GM12878 (cell line): ENCODE measurements around the gene CD163L1. TPM values are rescaled to one million over a fixed set of nuclear protein-coding genes. Genes with fewer than 3 reads are reported as not detected.

Experiments
- ATAC-seq: fragments of 200-7000 bp; cut with Tn5 transposase; 3 replicates; pipeline ENCODE4 v1.9.1; 2020; ENCODE audit warnings: mild to moderate bottlenecking, moderate library complexity
- BruUV-seq: library from RNA; stranded (reverse); fragments of 400-500 nt; replicated peaks from 2 replicates; lab custom pipeline; 2021; lab: Mats Ljungman, UMichigan
- CTCF ChIA-PET: fragments of 300-600 bp; sonication (Branson Sonifier 250); formaldehyde crosslinking; extraction: SDS; loops from one replicate; lab custom pipeline; 2021; ENCODE audit warnings: inconsistent platforms; lab: Yijun Ruan, JAX
- POLR2A ChIA-PET: fragments of 350-600 bp; formaldehyde crosslinking; extraction: SDS; loops from one replicate; lab custom pipeline; 2021; ENCODE audit warnings: inconsistent platforms; lab: Charles Lee
- RAD21 ChIA-PET: fragments of 300-600 bp; sonication (Branson Sonifier 250); formaldehyde crosslinking; loops from one replicate; lab custom pipeline; 2023; ENCODE audit warnings: antibody characterized with exemption; ENCODE audit not compliant: unreplicated experiment; lab: Charles Lee
- SMC1A ChIA-PET: fragments of 300-600 bp; sonication (Branson Sonifier 250); formaldehyde crosslinking; loops from one replicate; lab custom pipeline; 2023; ENCODE audit not compliant: unreplicated experiment, uncharacterized antibody; lab: Charles Lee
- DNase-seq: peaks from one replicate; pipeline ENCODE4 v3.0.0-alpha.2; 2011; ENCODE audit warnings: low read depth, low spot score
- FAIRE-seq: peaks from 3 replicates; lab custom pipeline; 2011; peaks lifted over from hg19 to GRCh38; lab: Jason Lieb, UNC
- H2AFZ ChIP-seq: 2 replicates; pipeline ENCODE4 v1.6.0; 2011; ENCODE audit warnings: low read depth, low read length, control low read depth; ENCODE audit not compliant: control insufficient read depth
- H3K27ac ChIP-seq: 2 replicates; pipeline ENCODE4 v1.5.1; 2011; ENCODE audit warnings: control low read depth; ENCODE audit not compliant: control insufficient read depth, insufficient read depth
- H3K27me3 ChIP-seq, 2 experiments: replicated peaks in 1 of 2; 2 replicates each; pipeline versions ENCODE4 v1.6.0 to v1.6.1; 2011; ENCODE audit warnings: low read length in 1 of 2; ENCODE audit not compliant: control insufficient read depth in 2 of 2, insufficient read depth in 2 of 2
- H3K36me3 ChIP-seq, 2 experiments: 2 replicates each; pipeline ENCODE4 v1.5.1; 2011; ENCODE audit warnings: low read length in 1 of 2; ENCODE audit not compliant: control insufficient read depth in 2 of 2, insufficient read depth in 2 of 2
- H3K4me1 ChIP-seq: 2 replicates; pipeline ENCODE4 v1.6.1; 2011; ENCODE audit warnings: mild to moderate bottlenecking, low read length, moderate library complexity, mixed read lengths; ENCODE audit not compliant: control insufficient read depth, insufficient read depth
- H3K4me2 ChIP-seq: 2 replicates; pipeline ENCODE4 v1.6.0; 2011; ENCODE audit warnings: control low read depth; ENCODE audit not compliant: control insufficient read depth, insufficient read depth
- H3K4me3 ChIP-seq: fragments of 200-600 bp; sonication (generic); 2 replicates; pipeline ENCODE4 v1.5.1; 2016
- H3K79me2 ChIP-seq: 2 replicates; pipeline ENCODE4 v1.6.0; 2011; ENCODE audit warnings: low read length; ENCODE audit not compliant: control insufficient read depth, insufficient read depth
- H3K9ac ChIP-seq: 2 replicates; pipeline ENCODE4 v1.8.0; 2011; ENCODE audit warnings: low read length, control low read depth, mixed read lengths; ENCODE audit not compliant: control insufficient read depth, insufficient read depth
- H3K9me3 ChIP-seq: replicated peaks from 3 replicates; pipeline ENCODE4 v1.5.1; 2011; ENCODE audit warnings: mild to moderate bottlenecking, low read length; ENCODE audit not compliant: control insufficient read depth, insufficient read depth
- H4K20me1 ChIP-seq: 2 replicates; pipeline ENCODE4 v1.6.0; 2011; ENCODE audit not compliant: control insufficient read depth, insufficient read depth
- CHD4 ChIP-seq: fragments of 200-600 bp; sonication (generic); IDR thresholded peaks from 2 replicates; pipeline ENCODE4 v1.6.1; 2016; ENCODE audit warnings: mild to moderate bottlenecking
- EP300 ChIP-seq, 2 experiments: fragments of 150-350 bp in 1 of 2; IDR thresholded peaks; 2 replicates each; pipeline ENCODE4 v1.6.1; 2011 to 2012; ENCODE audit warnings: low read depth in 2 of 2, low read length in 2 of 2, borderline replicate concordance in 1 of 2, improper control_type of control experiment in 1 of 2, inconsistent platforms in 1 of 2; ENCODE audit not compliant: control insufficient read depth in 1 of 2
- FOXK2 ChIP-seq: fragments of 450-650 bp; IDR thresholded peaks from 2 replicates; pipeline ENCODE4 v1.6.1; 2017; ENCODE audit warnings: mild to moderate bottlenecking, moderate library complexity
- HDAC2 ChIP-seq: fragments of 200-600 bp; sonication (generic); IDR thresholded peaks from 2 replicates; pipeline ENCODE4 v1.6.1; 2017
- MTA2 ChIP-seq: fragments of 450-650 bp; IDR thresholded peaks from 2 replicates; pipeline ENCODE4 v1.6.1; 2016; ENCODE audit warnings: low read depth, mild to moderate bottlenecking, moderate library complexity
- NR2C2 ChIP-seq: IDR thresholded peaks from 2 replicates; pipeline ENCODE4 v1.6.1; 2011; ENCODE audit warnings: borderline replicate concordance, low read depth; ENCODE audit not compliant: control insufficient read depth, insufficient read length
- POLR2A ChIP-seq: IDR thresholded peaks from 2 replicates; pipeline ENCODE4 v1.6.1; 2011; ENCODE audit warnings: low read depth, mild to moderate bottlenecking, low read length
- RELA ChIP-seq: fragments of 450-650 bp; IDR thresholded peaks from 2 replicates; pipeline ENCODE4 v1.8.0; 2014; ENCODE audit warnings: borderline replicate concordance; ENCODE audit not compliant: partially characterized antibody
- SIX5 ChIP-seq: IDR thresholded peaks from 2 replicates; pipeline ENCODE4 v1.6.1; 2011; ENCODE audit warnings: mild to moderate bottlenecking, low read depth, low read length, moderate library complexity; ENCODE audit not compliant: severe bottlenecking
- WGBS: methylation state at CpG from one replicate; pipeline ENCODE4 v1.1.6; 2016; ENCODE audit warnings: low lambda C conversion rate; ENCODE audit not compliant: insufficient replicate concordance, insufficient coverage; ENCODE audit errors: missing lambda C conversion rate; 5-methylcytosine and 5-hydroxymethylcytosine counted together
- in situ Hi-C: fragments of 300-500 bp; cut with MboI; formaldehyde crosslinking; loops from 9 replicates; pipeline ENCODE4 v1.14.3; 2018; ENCODE audit warnings: mixed read lengths
- intact Hi-C: fragments of 100-400 bp; cut with micrococcal nuclease; formaldehyde crosslinking; loops from one replicate; pipeline ENCODE4 v1.14.2; 2022; ENCODE audit not compliant: unreplicated experiment
- polyA plus RNA-seq, 11 experiments: library from polyadenylated mRNA; depleted of rRNA in 4 of 11; unstranded in 6 of 11; stranded (reverse) in 5 of 11; fragments of >200 nt; fragmentation: Nextera tagmentation in 4 of 11; fragmentation: Illumina TruSeq in 1 of 11; extraction: Ambion mirVana in 4 of 11; extraction: Trizol in 1 of 11; gene quantifications; 1 replicate in 1 of 11; 2 replicates in 10 of 11; pipeline versions ENCODE4 v1.2.1 to v1.2.3, GENCODE V29; 2011 to 2016; ENCODE audit warnings: inconsistent platforms in 2 of 11, missing spikeins in 2 of 11, low read depth in 1 of 11
- total RNA-seq, 4 experiments: library from RNA; depleted of rRNA in 3 of 4; stranded (reverse); fragments of >200 nt in 3 of 4; fragmentation: Illumina TruSeq in 1 of 4; extraction: Trizol in 1 of 4; gene quantifications; 2 replicates each; pipeline versions ENCODE4 v1.2.1 to v1.2.3, GENCODE V29; 2013 to 2021
- TF ChIP-seq, protein P1 (sequence below): fragments of 450-650 bp; IDR thresholded peaks from 2 replicates; pipeline ENCODE4 v1.6.1; 2018; ENCODE audit warnings: borderline replicate concordance, mild to moderate bottlenecking; ENCODE audit not compliant: partially characterized antibody
- TF ChIP-seq, protein P2 (sequence below): IDR thresholded peaks from 2 replicates; pipeline ENCODE4 v1.6.1; 2012; ENCODE audit warnings: low read length, inconsistent platforms
- TF ChIP-seq, protein P3 (sequence below): fragments of 450-650 bp; IDR thresholded peaks from 2 replicates; pipeline ENCODE4 v1.6.1; 2017; ENCODE audit warnings: mild to moderate bottlenecking

Gene CD163L1
- total and polyA plus RNA-seq, 10 of the 15 experiments (the other 5 are each of a cell fraction or from before 2014, with no cell fraction given), result 0.49 to 2.9 (median 1.6) TPM; not detected in 1

DNA sequence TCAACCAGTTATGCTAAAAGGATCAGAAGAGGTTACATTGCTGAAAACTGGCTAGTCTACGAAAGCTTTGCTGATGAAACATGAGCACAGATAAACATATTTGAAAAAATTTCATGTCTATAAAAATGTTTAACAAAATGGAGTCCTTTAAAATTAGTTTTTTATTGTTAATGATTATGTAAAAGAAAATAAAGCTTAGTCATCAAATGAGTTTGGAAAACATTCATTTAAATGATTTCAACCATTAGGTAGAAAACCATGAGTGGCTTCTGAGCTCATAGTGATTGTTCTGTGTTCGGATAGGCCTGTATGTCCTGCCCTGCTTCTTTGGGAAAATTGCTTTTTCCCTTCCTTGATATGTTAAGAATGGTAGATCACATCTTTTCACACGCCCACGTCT is 584 bp upstream of the CD163L1 start:
- Histone ChIP-seq H3K4me2 (no peak overlapping the region), H3K9ac (no peak overlapping the region), H3K36me3 (no peaks in the 10 kb centered on the region), H3K4me3 (no peak overlapping the region), H3K4me1 (no peaks in the 10 kb centered on the region), H4K20me1 (no peaks in the 10 kb centered on the region), H3K79me2 (no peaks in the 10 kb centered on the region), H3K27me3 (peaks cover 0 to 2% of the 10 kb centered on the region in 2 experiments; a peak in 1 of 4 replicates), H3K9me3 (no peaks in the 10 kb centered on the region; the same call in 2 of the 3 replicates), H2AFZ (no peak overlapping the region), H3K27ac (no peak overlapping the region)
- DNase-seq, result no peak
- CTCF ChIA-PET, result no interaction called here
- SMC1A ChIA-PET, result interaction anchor here (0.7 kb wide), 1 partner anchor 562 kb away, joined by 3 read pairs; no protein-coding TSS in a partner anchor
- RAD21 ChIA-PET, result no interaction called here
- FAIRE-seq, result no peak
- BruUV-seq, result no TSS peak
- no peak for ATAC-seq
- TF ChIP-seq NR2C2 (no peak), MTA2 (no peak)
- intact Hi-C loops, result no loop called here
- 7% methylated on average over 4 of the region's 4 CpGs for WGBS
- POLR2A ChIA-PET, result no interaction called here
- in situ Hi-C loops, result no loop called here

- no peak overlapping the region for H3K4me2 ChIP-seq
- H3K4me3 ChIP-seq, result no peak overlapping the region
- in situ Hi-C loops (no loop called here), intact Hi-C loops (no loop called here)
- no peak for DNase-seq
- no peak overlapping the region for H3K9ac ChIP-seq
- no peaks in the 10 kb centered on the region for H4K20me1 ChIP-seq
- SMC1A ChIA-PET, result no interaction called here
- BruUV-seq, result no TSS peak
- POLR2A ChIA-PET, result no interaction called here
- ATAC-seq, result no peak
- no peak for FAIRE-seq
- H3K36me3 ChIP-seq, result no peaks in the 10 kb centered on the region
- peaks cover 0 to 2% of the 10 kb centered on the region in 2 experiments; a peak in 1 of 4 replicates for H3K27me3 ChIP-seq
- no peak overlapping the region for H3K27ac ChIP-seq
- RAD21 ChIA-PET, result no interaction called here
- H3K79me2 ChIP-seq, result no peaks in the 10 kb centered on the region
- CTCF ChIA-PET, result no interaction called here
- 65% methylated on average over 1 of the region's 1 CpG for WGBS
- H3K4me1 ChIP-seq, result no peaks in the 10 kb centered on the region
- H3K9me3 ChIP-seq, result no peaks in the 10 kb centered on the region; the same call in 2 of the 3 replicates
- H2AFZ ChIP-seq, result no peak overlapping the region
- TF ChIP-seq SIX5 (no peak), HDAC2 (no peak), RELA (no peak), POLR2A (no peak), FOXK2 (no peak), EP300 (IDR thresholded peaks at IDR 0.05; ENCODE audit: borderline replicate concordance in 1 of 2, control insufficient read depth in 1 of 2, low read depth in 2 of 2, low read length in 2 of 2) (no peak), CHD4 (no peak)
- TF ChIP-seq, protein P1, sequence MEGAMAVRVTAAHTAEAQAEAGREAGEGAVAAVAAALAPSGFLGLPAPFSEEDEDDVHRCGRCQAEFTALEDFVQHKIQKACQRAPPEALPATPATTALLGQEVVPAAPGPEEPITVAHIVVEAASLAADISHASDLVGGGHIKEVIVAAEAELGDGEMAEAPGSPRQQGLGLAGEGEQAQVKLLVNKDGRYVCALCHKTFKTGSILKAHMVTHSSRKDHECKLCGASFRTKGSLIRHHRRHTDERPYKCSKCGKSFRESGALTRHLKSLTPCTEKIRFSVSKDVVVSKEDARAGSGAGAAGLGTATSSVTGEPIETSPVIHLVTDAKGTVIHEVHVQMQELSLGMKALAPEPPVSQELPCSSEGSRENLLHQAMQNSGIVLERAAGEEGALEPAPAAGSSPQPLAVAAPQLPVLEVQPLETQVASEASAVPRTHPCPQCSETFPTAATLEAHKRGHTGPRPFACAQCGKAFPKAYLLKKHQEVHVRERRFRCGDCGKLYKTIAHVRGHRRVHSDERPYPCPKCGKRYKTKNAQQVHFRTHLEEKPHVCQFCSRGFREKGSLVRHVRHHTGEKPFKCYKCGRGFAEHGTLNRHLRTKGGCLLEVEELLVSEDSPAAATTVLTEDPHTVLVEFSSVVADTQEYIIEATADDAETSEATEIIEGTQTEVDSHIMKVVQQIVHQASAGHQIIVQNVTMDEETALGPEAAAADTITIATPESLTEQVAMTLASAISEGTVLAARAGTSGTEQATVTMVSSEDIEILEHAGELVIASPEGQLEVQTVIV, result no peak
- TF ChIP-seq, protein P2, sequence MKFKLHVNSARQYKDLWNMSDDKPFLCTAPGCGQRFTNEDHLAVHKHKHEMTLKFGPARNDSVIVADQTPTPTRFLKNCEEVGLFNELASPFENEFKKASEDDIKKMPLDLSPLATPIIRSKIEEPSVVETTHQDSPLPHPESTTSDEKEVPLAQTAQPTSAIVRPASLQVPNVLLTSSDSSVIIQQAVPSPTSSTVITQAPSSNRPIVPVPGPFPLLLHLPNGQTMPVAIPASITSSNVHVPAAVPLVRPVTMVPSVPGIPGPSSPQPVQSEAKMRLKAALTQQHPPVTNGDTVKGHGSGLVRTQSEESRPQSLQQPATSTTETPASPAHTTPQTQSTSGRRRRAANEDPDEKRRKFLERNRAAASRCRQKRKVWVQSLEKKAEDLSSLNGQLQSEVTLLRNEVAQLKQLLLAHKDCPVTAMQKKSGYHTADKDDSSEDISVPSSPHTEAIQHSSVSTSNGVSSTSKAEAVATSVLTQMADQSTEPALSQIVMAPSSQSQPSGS, result no peak
- TF ChIP-seq, protein P3, sequence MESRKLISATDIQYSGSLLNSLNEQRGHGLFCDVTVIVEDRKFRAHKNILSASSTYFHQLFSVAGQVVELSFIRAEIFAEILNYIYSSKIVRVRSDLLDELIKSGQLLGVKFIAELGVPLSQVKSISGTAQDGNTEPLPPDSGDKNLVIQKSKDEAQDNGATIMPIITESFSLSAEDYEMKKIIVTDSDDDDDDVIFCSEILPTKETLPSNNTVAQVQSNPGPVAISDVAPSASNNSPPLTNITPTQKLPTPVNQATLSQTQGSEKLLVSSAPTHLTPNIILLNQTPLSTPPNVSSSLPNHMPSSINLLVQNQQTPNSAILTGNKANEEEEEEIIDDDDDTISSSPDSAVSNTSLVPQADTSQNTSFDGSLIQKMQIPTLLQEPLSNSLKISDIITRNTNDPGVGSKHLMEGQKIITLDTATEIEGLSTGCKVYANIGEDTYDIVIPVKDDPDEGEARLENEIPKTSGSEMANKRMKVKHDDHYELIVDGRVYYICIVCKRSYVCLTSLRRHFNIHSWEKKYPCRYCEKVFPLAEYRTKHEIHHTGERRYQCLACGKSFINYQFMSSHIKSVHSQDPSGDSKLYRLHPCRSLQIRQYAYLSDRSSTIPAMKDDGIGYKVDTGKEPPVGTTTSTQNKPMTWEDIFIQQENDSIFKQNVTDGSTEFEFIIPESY, result no peak
Observed at GRCh38 chr12:7441216-7441615, 2.7 kb downstream of the CD163L1 start.
